A549 (cell line): Measurements from ENCODE around the gene PSG5. TPM values are rescaled to one million over a fixed set of nuclear protein-coding genes. Genes with fewer than 3 reads are reported as not detected.
"Not testable (repeated sequence)": the region's sequence is repeated elsewhere in the genome, so short reads cannot be mapped to it uniquely, and the experiment has no call there.

Source experiments
- ATAC-seq, 2 experiments: fragments of 200-7000 bp in 1 of 2; fragments of >200 bp in 1 of 2; cut with Nextera tagmentation in 1 of 2; cut with Tn5 transposase in 1 of 2; 3 replicates each; pipeline versions ENCODE4 v1.8.0 to v1.9.1; 2018 to 2020; ENCODE audit warnings: mild to moderate bottlenecking in 1 of 2, moderate library complexity in 1 of 2
- CTCF ChIA-PET: fragments of 300-600 bp; sonication (Branson Sonifier 250); formaldehyde crosslinking; extraction: SDS; loops from one replicate; lab custom pipeline; 2021; ENCODE audit warnings: antibody characterized with exemption, inconsistent platforms; lab: Yijun Ruan, JAX
- POLR2A ChIA-PET: fragments of 350-600 bp; formaldehyde crosslinking; extraction: SDS; loops from one replicate; lab custom pipeline; 2021; ENCODE audit warnings: antibody characterized with exemption, inconsistent platforms; lab: Yijun Ruan, JAX
- DNase-seq, 2 experiments: peaks; one replicate each; pipeline versions ENCODE4 v3.0.0 to v3.0.0-alpha.2; 2011 to 2016; ENCODE audit warnings: low read depth in 1 of 2, low spot score in 1 of 2
- FAIRE-seq: peaks from 2 replicates; lab custom pipeline; 2011; peaks lifted over from hg19 to GRCh38; lab: Jason Lieb, UNC
- H3K27ac ChIP-seq, 2 experiments: fragments of >200 bp; sonication (Bioruptor Twin); formaldehyde crosslinking; 3 replicates each; pipeline ENCODE4 v1.5.1; 2016 to 2017
- H3K4me1 ChIP-seq: fragments of >200 bp; sonication (Bioruptor Twin); formaldehyde crosslinking; 3 replicates; pipeline ENCODE4 v1.6.1; 2016
- H3K4me2 ChIP-seq: fragments of >200 bp; sonication (Bioruptor Twin); formaldehyde crosslinking; 3 replicates; pipeline ENCODE4 v1.6.1; 2016
- H3K4me3 ChIP-seq: fragments of >200 bp; sonication (Bioruptor Twin); formaldehyde crosslinking; 3 replicates; pipeline ENCODE4 v1.5.1; 2016
- H3K9me3 ChIP-seq: fragments of >200 bp; sonication (Bioruptor Twin); formaldehyde crosslinking; 3 replicates; pipeline ENCODE4 v1.6.1; 2016
- ESRRA ChIP-seq: fragments of 150-350 bp; IDR thresholded peaks from 2 replicates; pipeline ENCODE4 v1.6.1; 2014; ENCODE audit warnings: mild to moderate bottlenecking, low read length, borderline replicate concordance
- FOSL2 ChIP-seq, 2 experiments: fragments of 450-650 bp in 1 of 2; fragments of >200 bp in 1 of 2; sonication (Bioruptor Twin) in 1 of 2; formaldehyde crosslinking; IDR thresholded peaks; 2 replicates each; pipeline versions ENCODE4 v1.5.0 to v1.6.1; 2016 to 2020; ENCODE audit warnings: mild to moderate bottlenecking in 1 of 2, moderate library complexity in 1 of 2
- FOXS1 ChIP-seq: fragments of 250-450 bp; sonication (Bioruptor Pico); IDR thresholded peaks from 2 replicates; pipeline ENCODE4 v1.5.0; 2020; ENCODE audit warnings: mild to moderate bottlenecking, moderate library complexity
- GATA3 ChIP-seq: IDR thresholded peaks from 2 replicates; pipeline ENCODE4 v1.6.1; 2012; ENCODE audit warnings: borderline replicate concordance
- HEYL ChIP-seq: fragments of 250-450 bp; sonication (Bioruptor Pico); IDR thresholded peaks from 2 replicates; pipeline ENCODE4 v1.8.0; 2021; ENCODE audit warnings: mild to moderate bottlenecking, moderate library complexity
- HOXA7 ChIP-seq: fragments of 250-450 bp; sonication (Bioruptor Pico); IDR thresholded peaks from 2 replicates; pipeline ENCODE4 v1.5.0; 2020; ENCODE audit warnings: mild to moderate bottlenecking, moderate library complexity
- JUN ChIP-seq, 2 experiments: fragments of >200 bp; sonication (Bioruptor Twin); formaldehyde crosslinking; IDR thresholded peaks; 2 replicates in 1 of 2; 3 replicates in 1 of 2; pipeline ENCODE4 v1.6.1; 2016 to 2017
- JUNB ChIP-seq: fragments of >200 bp; sonication (Bioruptor Twin); formaldehyde crosslinking; IDR thresholded peaks from 2 replicates; pipeline ENCODE4 v1.6.1; 2016
- KDM1A ChIP-seq: fragments of 200-600 bp; sonication (generic); IDR thresholded peaks from 2 replicates; pipeline ENCODE4 v1.6.1; 2016; ENCODE audit warnings: low read depth, mild to moderate bottlenecking
- MAZ ChIP-seq: fragments of 150-350 bp; IDR thresholded peaks from 2 replicates; pipeline ENCODE4 v1.6.1; 2014; ENCODE audit warnings: antibody characterized with exemption, low read depth, low read length, borderline replicate concordance
- NFE2L2 ChIP-seq: fragments of 150-350 bp; conservative IDR thresholded peaks from 2 replicates; pipeline ENCODE4 v1.6.1; 2014; ENCODE audit warnings: low read length
- RAD21 ChIP-seq, 2 experiments: fragments of >200 bp in 1 of 2; sonication (Bioruptor Twin) in 1 of 2; formaldehyde crosslinking in 1 of 2; IDR thresholded peaks in 1 of 2; conservative IDR thresholded peaks in 1 of 2; 2 replicates in 1 of 2; 3 replicates in 1 of 2; pipeline ENCODE4 v1.6.1; 2012 to 2018; ENCODE audit warnings: inconsistent platforms in 1 of 2
- RARB ChIP-seq: fragments of 250-450 bp; sonication (Bioruptor Pico); IDR thresholded peaks from 2 replicates; pipeline ENCODE4 v1.8.0; 2021; ENCODE audit warnings: mild to moderate bottlenecking, moderate library complexity
- RCOR1 ChIP-seq: fragments of 150-350 bp; IDR thresholded peaks from 2 replicates; pipeline ENCODE4 v1.6.1; 2014; ENCODE audit warnings: antibody characterized with exemption, low read length, low read depth
- SREBF2 ChIP-seq: fragments of 450-650 bp; IDR thresholded peaks from 2 replicates; pipeline ENCODE4 v1.6.1; 2014; ENCODE audit warnings: mild to moderate bottlenecking, moderate library complexity
- TP53 ChIP-seq: fragments of 250-450 bp; sonication (Bioruptor Pico); IDR thresholded peaks from 2 replicates; pipeline ENCODE4 v1.5.0; 2021; ENCODE audit warnings: mild to moderate bottlenecking, moderate library complexity
- WGBS: methylation state at CpG from one replicate; pipeline ENCODE4 v1.1.6; 2017; ENCODE audit errors: missing lambda C conversion rate; 5-methylcytosine and 5-hydroxymethylcytosine counted together
- polyA plus RNA-seq, 4 experiments: library from polyadenylated mRNA; depleted of rRNA in 3 of 4; stranded (reverse); fragments of >200 nt; fragmentation: RNase III in 1 of 4; extraction: RNeasy Plus Mini Kit Qiagen cat#74134 plus additional on column Dnase treatment in 1 of 4; gene quantifications; 2 replicates in 3 of 4; 3 replicates in 1 of 4; pipeline ENCODE4 v1.2.3, GENCODE V29; 2011 to 2017
- TF ChIP-seq, protein P1 (sequence below): fragments of 250-450 bp; sonication (Bioruptor Pico); IDR thresholded peaks from 2 replicates; pipeline ENCODE4 v1.5.0; 2021; ENCODE audit warnings: mild to moderate bottlenecking, moderate library complexity, borderline replicate concordance
- TF ChIP-seq, protein P2 (sequence below): fragments of 450-650 bp; IDR thresholded peaks from 2 replicates; pipeline ENCODE4 v1.6.1; 2014; ENCODE audit warnings: antibody characterized with exemption
- TF ChIP-seq, protein P3 (sequence below): fragments of >200 bp; sonication (Bioruptor Twin); formaldehyde crosslinking; IDR thresholded peaks from 3 replicates; pipeline ENCODE4 v1.5.1; 2016
- TF ChIP-seq, protein P4 (sequence below): fragments of 150-350 bp; IDR thresholded peaks from 2 replicates; pipeline ENCODE4 v1.6.1; 2014; ENCODE audit warnings: low read depth, mild to moderate bottlenecking, low read length
- TF ChIP-seq, protein P5 (sequence below): IDR thresholded peaks from 2 replicates; pipeline ENCODE4 v1.6.1; 2012

Gene PSG5
- polyA plus RNA-seq, 2 of the 4 experiments (the other 2 are of a cell fraction) = 0.26 to 0.35 TPM

DNA sequence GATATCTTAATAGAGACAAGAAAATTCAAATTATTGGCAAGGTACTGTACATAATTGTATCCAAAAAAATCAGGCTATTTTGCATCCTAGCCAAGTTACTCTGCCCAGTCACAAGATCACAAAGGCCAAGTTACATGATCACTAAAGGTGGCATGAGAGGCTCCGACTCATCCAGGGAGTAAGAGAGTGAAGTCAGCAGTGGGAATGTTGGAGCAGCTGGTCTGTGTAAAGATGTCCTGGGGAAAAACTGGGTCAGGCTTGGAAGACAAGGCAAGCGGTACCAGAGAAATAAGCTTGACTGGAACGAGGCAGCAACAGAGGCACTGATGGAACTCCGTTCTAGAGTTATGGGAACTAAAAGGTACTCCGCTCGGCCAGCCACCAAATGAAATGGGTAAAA lies 53.6 kb downstream of the PSG5 start:
- CTCF ChIA-PET = no interaction called here
- TF ChIP-seq NFE2L2 (no peak), SREBF2 (no peak), MAZ (no peak)
- TF ChIP-seq, protein P1, sequence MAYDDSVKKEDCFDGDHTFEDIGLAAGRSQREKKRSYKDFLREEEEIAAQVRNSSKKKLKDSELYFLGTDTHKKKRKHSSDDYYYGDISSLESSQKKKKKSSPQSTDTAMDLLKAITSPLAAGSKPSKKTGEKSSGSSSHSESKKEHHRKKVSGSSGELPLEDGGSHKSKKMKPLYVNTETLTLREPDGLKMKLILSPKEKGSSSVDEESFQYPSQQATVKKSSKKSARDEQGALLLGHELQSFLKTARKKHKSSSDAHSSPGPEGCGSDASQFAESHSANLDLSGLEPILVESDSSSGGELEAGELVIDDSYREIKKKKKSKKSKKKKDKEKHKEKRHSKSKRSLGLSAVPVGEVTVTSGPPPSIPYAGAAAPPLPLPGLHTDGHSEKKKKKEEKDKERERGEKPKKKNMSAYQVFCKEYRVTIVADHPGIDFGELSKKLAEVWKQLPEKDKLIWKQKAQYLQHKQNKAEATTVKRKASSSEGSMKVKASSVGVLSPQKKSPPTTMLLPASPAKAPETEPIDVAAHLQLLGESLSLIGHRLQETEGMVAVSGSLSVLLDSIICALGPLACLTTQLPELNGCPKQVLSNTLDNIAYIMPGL = no peak
- TF ChIP-seq, protein P2, sequence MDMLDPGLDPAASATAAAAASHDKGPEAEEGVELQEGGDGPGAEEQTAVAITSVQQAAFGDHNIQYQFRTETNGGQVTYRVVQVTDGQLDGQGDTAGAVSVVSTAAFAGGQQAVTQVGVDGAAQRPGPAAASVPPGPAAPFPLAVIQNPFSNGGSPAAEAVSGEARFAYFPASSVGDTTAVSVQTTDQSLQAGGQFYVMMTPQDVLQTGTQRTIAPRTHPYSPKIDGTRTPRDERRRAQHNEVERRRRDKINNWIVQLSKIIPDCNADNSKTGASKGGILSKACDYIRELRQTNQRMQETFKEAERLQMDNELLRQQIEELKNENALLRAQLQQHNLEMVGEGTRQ = no peak
- DNase-seq (no peak), ATAC-seq (0 out of 6 replicates have a peak, but pooled peaks of 1 of the 2 experiments have one; percentile 24), FAIRE-seq (no peak)
- POLR2A ChIA-PET = no interaction called here
- 75% methylated on average over 6 of the region's 6 CpGs for WGBS
- Histone ChIP-seq H3K9me3 (no peaks in the 10 kb centered on the region), H3K4me2 (no peak overlapping the region), H3K27ac (no peak overlapping the region), H3K4me1 (peaks cover 6% of the 10 kb centered on the region; the same call in 2 of the 3 replicates), H3K4me3 (no peak overlapping the region)

DNA sequence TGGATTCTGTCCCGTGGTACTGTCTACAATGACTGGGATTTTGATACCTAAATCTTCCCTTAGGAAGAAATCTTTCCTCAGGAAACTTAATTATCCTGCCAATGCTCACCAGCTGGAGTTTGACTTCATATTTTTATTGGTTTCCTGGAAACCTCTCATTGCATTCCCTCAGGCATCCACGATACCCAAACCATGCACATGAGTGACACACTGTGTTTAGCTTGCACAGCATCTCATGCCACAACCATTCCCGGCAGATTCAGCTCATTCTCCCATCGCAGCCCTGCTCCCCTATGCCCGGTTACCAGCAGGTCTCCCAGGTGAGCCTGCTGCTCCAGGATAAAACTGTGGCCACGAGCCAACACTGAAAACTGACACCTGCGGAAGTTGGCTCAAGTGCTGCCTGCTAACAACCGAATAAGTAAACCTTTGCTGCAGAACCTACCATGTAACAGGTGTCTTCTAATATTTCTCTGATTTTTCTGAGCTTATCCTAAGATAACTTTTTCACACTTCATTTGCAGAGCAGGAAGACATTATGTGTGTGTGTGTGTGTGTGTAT lies 55.0 kb downstream of the PSG5 start:
- H3K4me3 ChIP-seq, ATAC-seq, DNase-seq, CTCF ChIA-PET, H3K4me2 ChIP-seq, POLR2A ChIA-PET, FAIRE-seq, H3K27ac ChIP-seq, H3K9me3 ChIP-seq: not testable (repeated sequence)
- H3K4me1 ChIP-seq = peaks cover 19% of the 10 kb centered on the region; the same call in 2 of the 3 replicates
- 57% methylated on average over 8 of the region's 8 CpGs for WGBS

DNA sequence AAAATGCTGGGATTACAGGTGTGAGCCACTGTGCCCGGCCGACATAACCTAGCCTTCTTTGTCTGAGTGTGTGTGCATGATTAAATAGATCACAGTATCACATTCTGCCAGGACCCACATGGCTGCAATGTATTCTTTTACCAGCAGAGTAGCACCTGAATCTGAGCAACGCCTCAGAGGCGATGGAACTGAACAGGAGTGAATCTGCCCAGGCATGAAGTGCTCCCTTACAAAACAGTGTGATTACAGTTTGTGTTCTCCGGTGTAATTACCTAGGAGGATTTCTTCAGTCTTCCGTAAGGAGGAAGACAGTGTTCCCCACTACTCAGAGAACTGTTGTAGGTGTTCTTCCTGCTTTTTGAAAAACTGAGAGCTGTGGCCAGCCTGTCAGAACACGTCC lies 57.1 kb downstream of the PSG5 start:
- H3K27ac ChIP-seq, H3K9me3 ChIP-seq, FAIRE-seq, DNase-seq, H3K4me2 ChIP-seq, POLR2A ChIA-PET, H3K4me3 ChIP-seq: not testable (repeated sequence)
- CTCF ChIA-PET = interaction anchor here (0.6 kb wide), 1 partner anchor 85 kb away, joined by 4 read pairs; no protein-coding TSS in a partner anchor
- 84% methylated on average over 7 of the region's 7 CpGs for WGBS
- peaks cover 19% of the 10 kb centered on the region; the same call in 2 of the 3 replicates for H3K4me1 ChIP-seq
- peak in 1 of 2 experiments; percentile 43; a peak in 2 of 6 replicates for ATAC-seq

DNA sequence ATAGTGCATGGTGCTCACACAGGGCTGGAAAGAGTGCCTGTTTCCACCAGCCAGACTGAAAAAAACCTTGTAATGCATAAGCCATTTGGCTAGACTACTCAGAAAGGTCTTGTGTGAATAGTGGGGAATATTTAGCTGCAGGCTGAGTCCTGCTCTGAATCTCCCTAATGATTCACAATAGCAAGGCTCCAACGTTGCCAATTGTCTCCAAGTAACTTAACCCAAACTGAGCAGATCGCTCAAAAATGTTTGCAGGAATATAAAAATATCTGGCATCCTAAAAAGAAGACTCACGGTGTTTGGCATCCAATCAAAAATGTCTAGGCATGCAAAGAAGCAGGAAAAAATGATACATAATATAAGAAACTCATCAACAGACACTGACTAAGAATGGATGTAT lies 59.0 kb downstream of the PSG5 start:
- CTCF ChIA-PET = interaction anchor here (1.2 kb wide), 1 partner anchor 43 kb away, joined by 4 read pairs; no protein-coding TSS in a partner anchor
- peak overlapping the region; percentile 65 for H3K4me2 ChIP-seq

DNA sequence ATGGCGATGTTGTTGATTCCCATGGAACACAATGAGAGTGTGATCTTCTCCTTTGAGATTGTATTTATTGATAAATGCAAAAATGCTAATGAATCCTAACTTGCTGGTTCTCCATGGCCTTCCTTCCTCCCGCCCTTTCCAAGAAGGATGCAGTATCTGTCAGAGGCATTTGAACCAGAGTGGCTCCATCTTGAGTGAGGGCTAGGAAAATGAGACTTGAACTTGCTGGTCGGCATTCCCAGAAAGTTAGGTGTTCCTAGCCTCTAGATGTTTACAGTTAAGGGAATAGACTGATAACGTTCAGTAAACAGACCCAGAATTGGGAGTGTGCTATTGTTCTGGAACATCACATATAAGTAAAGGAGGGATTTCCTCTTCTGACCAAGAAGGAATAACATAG lies 59.6 kb downstream of the PSG5 start:
- 45% methylated on average over 4 of the region's 4 CpGs for WGBS
- no peak overlapping the region for H3K4me3 ChIP-seq
- H3K4me1 ChIP-seq = peaks cover 19% of the 10 kb centered on the region; the same call in 2 of the 3 replicates
- ChIA-PET POLR2A (no interaction called here), CTCF (no interaction called here)
- H3K4me2 ChIP-seq = peak overlapping the region; percentile 65
- no peaks in the 10 kb centered on the region for H3K9me3 ChIP-seq
- DNase-seq = no peak
- no peak for ATAC-seq
- no peak for FAIRE-seq
- H3K27ac ChIP-seq = peak overlapping the region; percentile 66 to 78
- TF ChIP-seq RAD21 (conservative IDR thresholded peaks at IDR 0.05 in 1 of 2, IDR thresholded peaks at IDR 0.05 in 1 of 2) (no peak), JUNB (no peak), KDM1A (no peak), HOXA7 (CRISPR knock-in tag) (no peak), RCOR1 (no peak), FOXS1 (CRISPR knock-in tag) (no peak), HEYL (CRISPR knock-in tag) (no peak), RARB (no peak), SREBF2 (no peak), JUN (IDR thresholded peaks at IDR 0.05) (no peak), ESRRA (no peak), NFE2L2 (no peak), TP53 (no peak)
- TF ChIP-seq, protein P3, sequence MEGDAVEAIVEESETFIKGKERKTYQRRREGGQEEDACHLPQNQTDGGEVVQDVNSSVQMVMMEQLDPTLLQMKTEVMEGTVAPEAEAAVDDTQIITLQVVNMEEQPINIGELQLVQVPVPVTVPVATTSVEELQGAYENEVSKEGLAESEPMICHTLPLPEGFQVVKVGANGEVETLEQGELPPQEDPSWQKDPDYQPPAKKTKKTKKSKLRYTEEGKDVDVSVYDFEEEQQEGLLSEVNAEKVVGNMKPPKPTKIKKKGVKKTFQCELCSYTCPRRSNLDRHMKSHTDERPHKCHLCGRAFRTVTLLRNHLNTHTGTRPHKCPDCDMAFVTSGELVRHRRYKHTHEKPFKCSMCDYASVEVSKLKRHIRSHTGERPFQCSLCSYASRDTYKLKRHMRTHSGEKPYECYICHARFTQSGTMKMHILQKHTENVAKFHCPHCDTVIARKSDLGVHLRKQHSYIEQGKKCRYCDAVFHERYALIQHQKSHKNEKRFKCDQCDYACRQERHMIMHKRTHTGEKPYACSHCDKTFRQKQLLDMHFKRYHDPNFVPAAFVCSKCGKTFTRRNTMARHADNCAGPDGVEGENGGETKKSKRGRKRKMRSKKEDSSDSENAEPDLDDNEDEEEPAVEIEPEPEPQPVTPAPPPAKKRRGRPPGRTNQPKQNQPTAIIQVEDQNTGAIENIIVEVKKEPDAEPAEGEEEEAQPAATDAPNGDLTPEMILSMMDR = no peak
- TF ChIP-seq, protein P4, sequence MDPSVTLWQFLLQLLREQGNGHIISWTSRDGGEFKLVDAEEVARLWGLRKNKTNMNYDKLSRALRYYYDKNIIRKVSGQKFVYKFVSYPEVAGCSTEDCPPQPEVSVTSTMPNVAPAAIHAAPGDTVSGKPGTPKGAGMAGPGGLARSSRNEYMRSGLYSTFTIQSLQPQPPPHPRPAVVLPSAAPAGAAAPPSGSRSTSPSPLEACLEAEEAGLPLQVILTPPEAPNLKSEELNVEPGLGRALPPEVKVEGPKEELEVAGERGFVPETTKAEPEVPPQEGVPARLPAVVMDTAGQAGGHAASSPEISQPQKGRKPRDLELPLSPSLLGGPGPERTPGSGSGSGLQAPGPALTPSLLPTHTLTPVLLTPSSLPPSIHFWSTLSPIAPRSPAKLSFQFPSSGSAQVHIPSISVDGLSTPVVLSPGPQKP = no peak

More for the DNA sequence above, 59.0 kb downstream of the PSG5 start:
- FAIRE-seq = peak; percentile 54
- Histone ChIP-seq H3K4me1 (peaks cover 19% of the 10 kb centered on the region; the same call in 2 of the 3 replicates), H3K27ac (peak overlapping the region; percentile 66 to 78)
- ATAC-seq = peak; percentile 86 to 90
- H3K4me3 ChIP-seq; POLR2A ChIA-PET; H3K9me3 ChIP-seq; TF ChIP-seq FOSL2 (IDR thresholded peaks at IDR 0.05): not testable (repeated sequence)
- peak in 1 of 2 experiments; percentile 69 for DNase-seq
- peak; percentile 61 for TF ChIP-seq FOSL2 (CRISPR knock-in tag; IDR thresholded peaks at IDR 0.05)
- TF ChIP-seq, protein P5, sequence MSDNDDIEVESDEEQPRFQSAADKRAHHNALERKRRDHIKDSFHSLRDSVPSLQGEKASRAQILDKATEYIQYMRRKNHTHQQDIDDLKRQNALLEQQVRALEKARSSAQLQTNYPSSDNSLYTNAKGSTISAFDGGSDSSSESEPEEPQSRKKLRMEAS = peak; percentile 34; the same call in 1 of the 2 replicates
- peak; percentile 75; the same call in 1 of the 2 replicates for TF ChIP-seq GATA3
- WGBS = 3% methylated on average over 3 of the region's 3 CpGs
